GM19455 (cell line): ENCODE data around the gene MINDY1.

Source experiments
- ATAC-seq: cut with Tn5 transposase; IDR thresholded peaks from one replicate; pipeline ENCODE4 v1.9.1; 2021; ENCODE audit not compliant: unreplicated experiment

The MINDY1 gene

DNA sequence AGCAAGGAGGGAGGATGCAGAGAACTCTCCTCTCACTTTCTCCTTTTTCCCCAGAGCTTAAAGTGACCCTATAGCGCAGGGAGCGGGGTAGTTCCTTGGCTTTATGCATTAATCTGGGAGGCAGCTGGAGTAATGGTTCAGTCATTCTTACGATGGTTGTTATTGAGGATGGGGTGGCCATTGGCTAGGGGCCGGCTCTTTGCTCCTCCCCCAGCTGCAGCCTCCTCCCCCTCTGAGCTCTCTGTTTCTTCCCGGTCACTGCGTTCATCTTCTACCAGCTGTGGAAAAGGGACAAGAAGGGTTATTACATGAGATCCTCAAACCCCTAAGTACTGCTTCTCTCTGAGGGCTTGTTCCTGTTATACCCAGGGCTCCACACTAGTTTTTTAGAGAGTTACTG lies 40.7 kb downstream of the MINDY1 start:
- no peak for ATAC-seq

DNA sequence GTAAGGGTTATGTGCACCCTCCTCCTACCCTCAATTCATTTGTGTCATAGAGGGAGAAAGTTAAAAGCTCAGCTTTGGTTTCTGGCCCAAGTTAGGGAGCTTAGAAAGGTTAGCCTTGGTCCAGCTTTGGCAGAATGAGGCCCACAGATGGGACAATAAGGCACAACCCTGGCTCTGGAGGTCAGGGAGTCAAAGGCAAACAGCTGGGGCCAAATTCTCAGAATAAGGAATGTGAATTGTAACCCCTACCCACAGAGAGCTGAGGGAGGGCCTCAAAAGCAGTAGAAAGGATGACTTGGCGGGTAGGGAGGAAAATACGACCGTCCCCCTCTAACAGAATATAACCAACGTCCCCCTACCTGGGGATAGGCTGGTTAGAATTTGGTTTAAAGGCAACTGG lies 41.1 kb downstream of the MINDY1 start:
- no peak for ATAC-seq

DNA sequence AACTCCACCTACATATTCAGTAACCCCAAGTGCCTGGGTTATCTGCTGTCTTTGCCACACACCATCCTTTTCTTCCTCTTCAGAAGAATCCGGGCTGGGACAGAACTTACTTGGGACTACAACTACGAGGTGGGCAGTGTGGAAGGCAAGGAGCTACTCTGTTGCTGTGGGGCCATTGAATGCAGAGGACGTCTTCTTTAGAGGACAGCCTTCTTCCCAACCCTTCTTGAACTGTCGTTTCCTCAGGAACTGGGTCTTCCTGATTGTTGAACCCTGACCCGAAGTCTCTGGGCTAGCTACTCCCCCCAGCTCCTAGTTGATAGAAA lies 42.6 kb downstream of the MINDY1 start:
- no peak for ATAC-seq

DNA sequence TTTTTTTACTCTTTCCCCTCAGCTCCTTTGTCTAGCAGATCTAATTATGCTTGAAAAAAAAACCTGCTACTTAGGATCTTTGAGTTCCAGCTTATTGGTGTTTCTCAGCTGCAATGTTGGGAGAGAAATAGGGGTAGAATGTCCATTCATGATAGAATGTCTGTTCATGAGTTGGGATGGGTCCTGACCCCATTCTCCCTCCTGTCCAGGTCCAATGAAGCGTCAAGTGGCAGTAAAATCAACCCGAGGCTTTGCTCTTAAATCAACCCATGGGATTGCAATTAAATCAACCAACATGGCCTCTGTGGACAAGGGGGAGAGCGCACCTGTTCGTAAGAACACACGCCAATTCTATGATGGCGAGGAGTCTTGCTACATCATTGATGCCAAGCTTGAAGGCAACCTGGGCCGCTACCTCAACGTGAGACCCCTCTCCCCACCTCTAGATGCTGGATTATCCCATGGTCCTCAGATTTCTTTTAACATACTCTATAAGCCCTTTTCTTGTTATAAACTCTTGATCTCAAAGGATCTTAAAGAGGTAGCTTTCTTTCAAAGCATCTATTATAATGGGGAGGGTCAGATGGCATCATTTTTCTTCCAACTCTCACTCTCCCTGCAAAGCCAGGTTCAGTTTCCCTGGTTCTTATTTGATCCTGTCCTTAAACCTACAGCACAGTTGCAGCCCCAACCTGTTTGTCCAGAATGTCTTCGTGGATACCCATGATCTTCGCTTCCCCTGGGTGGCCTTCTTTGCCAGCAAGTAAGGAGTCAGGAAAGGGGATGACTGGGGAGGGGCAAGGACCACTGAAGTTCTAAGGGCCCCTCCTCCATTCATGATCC lies 43.2 kb downstream of the MINDY1 start:
- no peak for ATAC-seq

DNA sequence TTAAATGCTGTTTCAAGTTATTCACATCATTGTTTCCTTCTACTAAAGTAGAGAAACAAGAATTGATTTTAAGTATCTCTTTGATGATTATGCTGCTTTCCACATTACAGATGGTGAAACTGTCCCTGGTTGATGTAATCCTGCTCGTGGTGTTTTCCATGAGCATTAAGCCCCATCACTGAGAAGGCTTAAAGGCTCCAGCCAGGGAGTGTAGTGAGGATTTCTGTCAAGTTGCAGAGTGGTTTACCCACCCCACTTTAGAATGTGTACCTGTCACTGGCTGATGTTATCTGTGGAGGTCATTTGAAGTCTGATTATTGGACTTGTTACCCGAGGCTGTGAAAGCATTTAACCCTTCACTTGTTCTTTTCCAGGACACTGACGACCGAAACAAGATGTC lies 44.9 kb downstream of the MINDY1 start:
- ATAC-seq, result no peak

DNA sequence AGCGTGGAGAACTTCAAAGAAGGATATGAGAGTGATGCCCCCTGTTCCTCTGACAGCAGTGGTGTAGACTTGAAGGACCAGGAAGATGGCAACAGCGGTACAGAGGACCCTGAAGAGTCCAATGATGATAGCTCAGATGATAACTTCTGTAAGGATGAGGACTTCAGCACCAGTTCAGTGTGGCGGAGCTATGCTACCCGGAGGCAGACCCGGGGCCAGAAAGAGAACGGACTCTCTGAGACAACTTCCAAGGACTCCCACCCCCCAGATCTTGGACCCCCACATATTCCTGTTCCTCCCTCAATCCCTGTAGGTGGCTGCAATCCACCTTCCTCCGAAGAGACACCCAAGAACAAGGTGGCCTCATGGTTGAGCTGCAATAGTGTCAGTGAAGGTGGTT lies 46.1 kb downstream of the MINDY1 start:
- ATAC-seq, result no peak

DNA sequence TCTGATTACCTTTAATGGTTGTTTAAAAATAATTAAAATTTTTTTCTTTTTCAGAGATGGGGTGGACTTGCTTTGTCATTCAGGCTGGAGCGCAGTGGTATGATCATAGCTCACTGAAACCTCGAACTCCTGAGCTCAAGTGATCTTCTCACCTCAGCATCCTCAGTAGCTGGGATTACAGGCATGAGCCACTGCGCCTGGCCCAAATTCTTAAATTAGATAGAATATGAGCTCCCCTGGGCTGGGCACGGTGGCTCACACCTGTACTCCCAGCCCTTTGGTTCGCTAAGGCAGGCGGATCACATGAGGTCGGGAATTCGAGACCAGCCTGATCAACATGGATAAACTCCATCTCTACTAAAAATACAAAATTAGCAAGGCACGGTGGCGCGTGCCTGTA lies 49.0 kb downstream of the MINDY1 start:
- ATAC-seq, result no peak

DNA sequence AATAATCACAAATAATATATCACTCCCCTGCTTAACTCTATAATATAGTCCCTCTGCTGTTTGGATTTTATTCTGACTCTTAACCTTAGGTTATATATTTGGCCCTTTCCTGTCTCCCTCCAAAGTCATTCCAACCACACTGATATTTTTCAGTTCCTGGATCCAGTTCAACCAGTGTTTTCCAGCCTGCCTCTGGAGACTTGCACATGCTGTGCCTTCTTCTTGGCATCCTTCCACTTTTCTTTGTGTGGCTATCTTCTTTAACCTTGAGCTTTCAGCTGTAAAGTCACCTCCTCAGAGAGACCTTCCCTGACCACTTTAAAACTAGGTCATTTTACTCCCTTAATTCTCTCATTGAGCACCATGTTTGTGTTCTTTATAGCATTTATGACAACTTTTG lies 51.4 kb downstream of the MINDY1 start:
- no peak for ATAC-seq

DNA sequence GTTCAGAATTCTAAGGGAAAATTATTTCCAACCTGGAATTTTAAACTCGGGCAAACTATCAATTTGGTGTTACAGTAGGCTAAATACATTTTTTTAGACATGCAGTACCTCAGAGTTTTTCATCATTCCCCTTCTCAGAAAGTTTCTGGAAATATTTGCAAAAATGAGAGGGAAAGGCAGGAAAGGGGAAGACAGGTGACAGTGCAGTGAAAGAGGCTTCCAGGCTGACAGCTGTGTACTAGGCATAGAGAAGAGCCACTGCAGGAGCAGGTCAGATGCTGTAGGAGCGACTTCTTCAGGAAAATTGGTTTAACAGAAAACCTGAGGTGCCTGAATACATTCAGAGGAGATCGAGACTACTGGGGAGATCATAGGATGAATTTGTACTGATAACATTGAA lies 52.0 kb downstream of the MINDY1 start:
- no peak for ATAC-seq
